Smooth muscle cell (in vitro differentiated cells): Measurements from ENCODE around the gene UGT1A6. TPM values are rescaled to one million over a fixed set of nuclear protein-coding genes. Genes with fewer than 3 reads are reported as not detected.

Source experiments
- DNase-seq: peaks from one replicate; lab custom pipeline; 2025; ENCODE audit not compliant: unreplicated experiment; lab: John Stamatoyannopoulos, UW
- H2AFZ ChIP-seq: fragments of 200-600 bp; sonication (generic); 2 replicates; pipeline ENCODE4 v1.6.0; 2016; ENCODE audit warnings: antibody characterized with exemption, low read depth, mild to moderate bottlenecking
- H3F3A ChIP-seq: fragments of 200-600 bp; sonication (generic); 2 replicates; pipeline ENCODE4 v1.6.0; 2017; ENCODE audit warnings: antibody characterized with exemption, low read depth
- H3K27ac ChIP-seq: fragments of 200-600 bp; sonication (generic); 2 replicates; pipeline ENCODE4 v1.5.1; 2016; ENCODE audit warnings: low read depth, mild to moderate bottlenecking
- H3K27me3 ChIP-seq: fragments of 200-600 bp; sonication (generic); 2 replicates; pipeline ENCODE4 v1.6.1; 2016; ENCODE audit warnings: low read depth, mild to moderate bottlenecking
- H3K36me3 ChIP-seq: fragments of 200-600 bp; sonication (generic); 2 replicates; pipeline ENCODE4 v1.5.1; 2016; ENCODE audit warnings: low read depth
- H3K4me1 ChIP-seq: fragments of 200-600 bp; sonication (generic); 2 replicates; pipeline ENCODE4 v1.5.1; 2016; ENCODE audit warnings: low read depth
- H3K4me2 ChIP-seq: fragments of 200-600 bp; sonication (generic); 2 replicates; pipeline ENCODE4 v1.6.0; 2016; ENCODE audit warnings: mild to moderate bottlenecking
- H3K4me3 ChIP-seq: fragments of 200-600 bp; sonication (generic); 2 replicates; pipeline ENCODE4 v1.5.1; 2016; ENCODE audit warnings: mild to moderate bottlenecking
- H3K79me2 ChIP-seq: fragments of 200-600 bp; sonication (generic); 2 replicates; pipeline ENCODE4 v1.6.0; 2016; ENCODE audit warnings: low read depth, mild to moderate bottlenecking
- H3K9ac ChIP-seq: fragments of 200-600 bp; sonication (generic); 2 replicates; pipeline ENCODE4 v1.6.0; 2016; ENCODE audit warnings: low read depth
- H3K9me3 ChIP-seq: fragments of 200-600 bp; sonication (generic); replicated peaks from 2 replicates; pipeline ENCODE4 v1.5.1; 2016; ENCODE audit warnings: low read depth
- H4K20me1 ChIP-seq: fragments of 200-600 bp; sonication (generic); 2 replicates; pipeline ENCODE4 v1.6.0; 2016; ENCODE audit warnings: low read depth
- whole genome bisulfite sequencing: methylation state at CpG from one replicate; pipeline ENCODE4 v1.1.7; 2016; ENCODE audit warnings: low lambda C conversion rate; 5-methylcytosine and 5-hydroxymethylcytosine counted together
- polyA plus RNA-seq: library from polyadenylated mRNA; unstranded; fragments of >200 nt; fragmentation: Nextera tagmentation; extraction: Ambion mirVana; gene quantifications from 2 replicates; pipeline ENCODE4 v1.2.1, GENCODE V29; 2016
- total RNA-seq: library from RNA; depleted of rRNA; stranded (reverse); fragments of >200 nt; gene quantifications from 2 replicates; pipeline ENCODE4 v1.2.3, GENCODE V29; 2014
- TF ChIP-seq, protein P1 (sequence below): fragments of 200-600 bp; sonication (generic); IDR thresholded peaks from 2 replicates; pipeline ENCODE4 v1.5.1; 2017; ENCODE audit warnings: borderline replicate concordance, mild to moderate bottlenecking, antibody characterized with exemption; ENCODE audit not compliant: insufficient read depth, poor library complexity, severe bottlenecking

The UGT1A6 gene
- total and polyA plus RNA-seq, 2 experiments from 2014 or later, result 0.63 TPM; not detected in 1

GRCh38 chr2:233807966-233808935, 115.6 kb downstream of the UGT1A6 start:
- TF ChIP-seq, protein P1, sequence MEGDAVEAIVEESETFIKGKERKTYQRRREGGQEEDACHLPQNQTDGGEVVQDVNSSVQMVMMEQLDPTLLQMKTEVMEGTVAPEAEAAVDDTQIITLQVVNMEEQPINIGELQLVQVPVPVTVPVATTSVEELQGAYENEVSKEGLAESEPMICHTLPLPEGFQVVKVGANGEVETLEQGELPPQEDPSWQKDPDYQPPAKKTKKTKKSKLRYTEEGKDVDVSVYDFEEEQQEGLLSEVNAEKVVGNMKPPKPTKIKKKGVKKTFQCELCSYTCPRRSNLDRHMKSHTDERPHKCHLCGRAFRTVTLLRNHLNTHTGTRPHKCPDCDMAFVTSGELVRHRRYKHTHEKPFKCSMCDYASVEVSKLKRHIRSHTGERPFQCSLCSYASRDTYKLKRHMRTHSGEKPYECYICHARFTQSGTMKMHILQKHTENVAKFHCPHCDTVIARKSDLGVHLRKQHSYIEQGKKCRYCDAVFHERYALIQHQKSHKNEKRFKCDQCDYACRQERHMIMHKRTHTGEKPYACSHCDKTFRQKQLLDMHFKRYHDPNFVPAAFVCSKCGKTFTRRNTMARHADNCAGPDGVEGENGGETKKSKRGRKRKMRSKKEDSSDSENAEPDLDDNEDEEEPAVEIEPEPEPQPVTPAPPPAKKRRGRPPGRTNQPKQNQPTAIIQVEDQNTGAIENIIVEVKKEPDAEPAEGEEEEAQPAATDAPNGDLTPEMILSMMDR, result no peak
- H3K27ac ChIP-seq, result no peak overlapping the region

DNA sequence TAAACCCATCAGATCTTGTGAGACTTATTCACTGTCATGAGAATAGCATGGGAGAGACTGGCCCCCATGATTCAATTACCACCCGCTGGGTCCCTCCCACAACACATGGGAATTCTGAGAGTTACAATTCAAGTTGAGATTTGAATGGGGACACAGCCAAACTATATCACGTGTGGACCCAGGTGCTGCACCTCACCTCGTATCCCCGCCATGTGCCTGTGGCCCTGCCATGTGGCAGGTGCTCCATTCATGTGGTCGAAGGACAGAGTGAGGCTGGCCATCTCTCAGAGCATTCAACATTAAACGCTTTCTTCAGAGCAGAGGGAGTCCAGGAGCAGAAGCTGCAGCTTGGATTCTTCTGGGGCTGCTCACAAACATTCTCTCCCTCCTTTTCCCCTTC, 117.7 kb downstream of the UGT1A6 start:
- Histone ChIP-seq H3F3A (no peaks in the 10 kb centered on the region), H3K79me2 (no peaks in the 10 kb centered on the region), H3K27ac (no peak overlapping the region), H4K20me1 (no peaks in the 10 kb centered on the region), H3K4me3 (no peak overlapping the region), H3K9me3 (no peaks in the 10 kb centered on the region), H3K36me3 (no peaks in the 10 kb centered on the region), H2AFZ (no peak overlapping the region), H3K27me3 (no peaks in the 10 kb centered on the region), H3K4me1 (no peaks in the 10 kb centered on the region), H3K4me2 (no peak overlapping the region), H3K9ac (no peak overlapping the region)
- TF ChIP-seq, protein P1, result no peak
- 92% methylated on average over 6 of the region's 6 CpGs for WGBS
- DNase-seq, result no peak

More at GRCh38 chr2:233807966-233808935, 115.6 kb downstream of the UGT1A6 start:
- WGBS, result 82% methylated on average over 10 of the region's 10 CpGs
- Histone ChIP-seq H4K20me1 (no peaks in the 10 kb centered on the region), H3K9ac (no peak overlapping the region), H3K79me2 (no peaks in the 10 kb centered on the region), H2AFZ (no peak overlapping the region), H3K4me3 (no peak overlapping the region), H3K36me3 (no peaks in the 10 kb centered on the region), H3F3A (no peaks in the 10 kb centered on the region), H3K27me3 (no peaks in the 10 kb centered on the region), H3K4me1 (no peaks in the 10 kb centered on the region), H3K4me2 (no peak overlapping the region), H3K9me3 (no peaks in the 10 kb centered on the region)
- DNase-seq, result no peak

- Histone ChIP-seq H3K27ac (no peak overlapping the region), H3K9me3 (no peaks in the 10 kb centered on the region), H3K4me3 (no peak overlapping the region), H3K79me2 (no peaks in the 10 kb centered on the region), H3K9ac (no peak overlapping the region), H3K27me3 (no peaks in the 10 kb centered on the region), H3K36me3 (no peaks in the 10 kb centered on the region), H2AFZ (no peak overlapping the region), H4K20me1 (no peaks in the 10 kb centered on the region), H3K4me2 (no peak overlapping the region), H3F3A (no peaks in the 10 kb centered on the region), H3K4me1 (no peaks in the 10 kb centered on the region)
- TF ChIP-seq, protein P1, result no peak
- DNase-seq, result no peak
- 75% methylated on average over 4 of the region's 4 CpGs for WGBS
These were observed 118.4 kb downstream of the UGT1A6 start for GRCh38 chr2:233811087-233811486.
